GM12875 (cell line): ENCODE measurements around the gene TSC2.

Experiments
- H3K4me3 ChIP-seq: one replicate; pipeline ENCODE4 v1.5.1; 2011; ENCODE audit warnings: low read depth, low read length, control low read depth
- CTCF ChIP-seq: IDR thresholded peaks from 2 replicates; pipeline ENCODE4 v1.5.1; 2011; ENCODE audit warnings: low read depth, mild to moderate bottlenecking, control low read depth, inconsistent platforms, low read length, moderate library complexity, borderline replicate concordance; ENCODE audit not compliant: insufficient read depth

Gene TSC2

GRCh38 chr16:2076072-2076865, 28.5 kb downstream of the TSC2 start:
- no peak for TF ChIP-seq CTCF
- H3K4me3 ChIP-seq: no peak overlapping the region

GRCh38 chr16:2077016-2077415, 29.2 kb downstream of the TSC2 start:
- TF ChIP-seq CTCF: no peak
- no peak overlapping the region for H3K4me3 ChIP-seq

GRCh38 chr16:2077696-2078095, 29.9 kb downstream of the TSC2 start:
- no peak overlapping the region for H3K4me3 ChIP-seq
- TF ChIP-seq CTCF: no peak

- no peak for TF ChIP-seq CTCF
- no peak overlapping the region for H3K4me3 ChIP-seq
These were observed 30.3 kb downstream of the TSC2 start for GRCh38 chr16:2078096-2078495.

- H3K4me3 ChIP-seq: no peak overlapping the region
- no peak for TF ChIP-seq CTCF
These were observed 30.9 kb downstream of the TSC2 start for GRCh38 chr16:2078691-2079090.

GRCh38 chr16:2079311-2079800, 31.6 kb downstream of the TSC2 start:
- H3K4me3 ChIP-seq: no peak overlapping the region
- no peak for TF ChIP-seq CTCF

- H3K4me3 ChIP-seq: no peak overlapping the region
- TF ChIP-seq CTCF: no peak
These were observed 32.2 kb downstream of the TSC2 start for GRCh38 chr16:2079991-2080390.
